GM19455 (cell line): ENCODE results near the gene DTYMK.

Source experiments
- ATAC-seq: cut with Tn5 transposase; IDR thresholded peaks from one replicate; pipeline ENCODE4 v1.9.1; 2021; ENCODE audit not compliant: unreplicated experiment

The DTYMK gene

DNA sequence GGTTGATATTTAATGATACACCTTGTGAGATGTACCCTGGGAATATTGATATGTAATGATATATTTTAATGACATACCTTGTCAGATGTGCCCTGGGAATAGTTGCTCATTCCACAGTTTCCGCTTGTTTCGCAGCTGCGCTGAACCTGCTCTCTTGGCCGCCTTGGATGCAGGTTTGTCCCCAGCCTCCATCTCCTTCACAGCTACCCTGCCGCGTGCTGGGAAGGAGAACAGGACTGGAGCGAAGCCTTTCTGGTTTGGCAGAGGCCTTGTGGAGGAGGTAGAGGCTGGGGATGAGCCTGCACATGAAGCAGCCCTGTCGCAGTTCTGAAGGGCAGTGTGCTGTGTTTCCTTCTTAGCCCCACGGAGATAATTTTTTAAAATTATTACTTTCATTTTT is 34.5 kb downstream of the DTYMK start:
- ATAC-seq = no peak

DNA sequence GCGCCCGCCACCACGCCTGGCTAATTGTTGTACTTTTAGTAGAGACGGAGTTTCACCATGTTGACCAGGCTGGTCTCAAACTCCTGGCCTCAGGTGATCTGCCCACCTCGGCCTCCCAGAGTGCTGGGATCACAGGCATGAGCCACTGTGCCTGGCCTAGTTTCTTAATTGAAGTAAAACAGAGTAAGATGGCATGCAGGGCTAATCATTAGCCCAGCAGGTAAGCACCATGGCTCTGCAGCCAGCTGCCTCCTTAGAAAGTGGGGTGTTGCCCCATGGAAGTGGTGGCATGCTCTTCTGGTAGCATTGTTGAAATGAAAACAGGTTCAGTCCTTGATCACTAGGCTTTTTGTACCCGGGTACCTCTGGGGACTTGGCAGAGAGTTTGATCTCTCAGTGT is 36.7 kb downstream of the DTYMK start:
- no peak for ATAC-seq

DNA sequence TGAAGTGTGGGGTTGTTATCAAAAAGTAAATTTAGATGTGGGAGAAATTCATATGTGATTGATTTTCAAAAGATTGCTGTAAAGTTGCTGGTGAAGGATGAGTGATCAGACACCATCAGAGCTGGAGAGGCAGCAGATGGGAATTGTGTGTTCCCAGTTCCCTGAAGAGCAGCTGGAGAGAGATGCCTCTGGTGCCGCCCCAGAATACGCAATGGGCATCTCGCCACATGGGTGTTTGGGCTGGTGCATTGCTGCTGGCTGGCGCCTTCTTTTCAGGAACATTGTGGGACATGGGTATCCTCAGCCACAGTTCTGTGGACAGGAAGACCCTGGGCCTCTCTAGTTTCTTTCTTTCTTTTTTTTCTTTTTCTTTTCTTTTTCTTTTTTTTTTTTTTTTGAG is 37.2 kb downstream of the DTYMK start:
- ATAC-seq = no peak

DNA sequence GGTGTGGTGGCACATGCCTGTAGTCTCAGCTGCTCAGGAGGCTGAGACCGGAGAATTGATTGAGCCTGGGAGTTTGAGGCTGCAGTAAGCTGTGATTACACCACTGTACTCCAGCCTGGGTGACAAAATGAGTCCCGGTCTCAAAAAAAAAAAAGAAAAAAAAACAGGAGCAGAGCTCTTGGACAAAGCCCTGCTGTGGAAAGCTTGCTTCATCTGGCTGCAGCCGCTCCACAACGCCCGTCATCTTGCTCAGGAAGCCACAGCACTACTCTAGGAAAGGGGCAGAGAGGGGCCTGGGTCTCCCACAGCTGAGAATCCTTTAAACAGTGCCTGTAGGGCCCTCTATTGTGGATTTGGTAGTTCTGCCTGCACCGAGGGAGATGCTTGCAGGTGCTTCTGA is 38.2 kb downstream of the DTYMK start:
- no peak for ATAC-seq

DNA sequence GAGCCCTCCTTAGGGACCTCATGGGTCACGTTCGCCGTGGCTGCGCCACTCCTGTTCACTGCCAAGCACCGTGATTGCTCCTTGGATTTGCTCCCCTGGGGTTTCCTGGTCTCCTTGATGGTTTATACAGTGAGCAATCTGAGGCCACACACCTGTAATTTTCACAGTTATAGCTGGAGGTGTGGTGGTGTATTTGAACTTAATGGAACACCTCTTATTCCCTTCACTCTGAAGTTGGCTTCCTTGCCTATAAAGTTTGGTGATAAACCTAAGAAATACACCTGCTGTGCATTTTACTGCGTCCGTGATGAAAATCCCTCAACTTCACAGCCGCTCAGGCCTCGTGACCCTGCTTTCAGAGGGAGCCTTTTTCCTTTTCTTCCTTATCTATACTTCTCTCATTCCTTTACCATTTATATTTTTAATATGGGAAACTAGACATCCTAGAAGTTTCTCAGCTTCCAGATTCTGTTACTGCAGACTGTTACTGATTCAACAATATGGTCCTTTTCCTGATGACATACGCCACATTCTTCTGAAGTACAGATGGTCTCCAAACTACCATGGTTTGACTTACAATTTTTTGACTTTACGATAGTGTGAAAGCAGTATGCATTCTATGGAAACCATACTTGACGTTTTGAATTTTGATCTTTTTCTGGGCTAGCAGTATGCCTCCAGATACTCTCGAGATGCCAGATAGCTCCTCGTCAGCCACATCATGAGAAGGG is 40.5 kb downstream of the DTYMK start:
- no peak for ATAC-seq

DNA sequence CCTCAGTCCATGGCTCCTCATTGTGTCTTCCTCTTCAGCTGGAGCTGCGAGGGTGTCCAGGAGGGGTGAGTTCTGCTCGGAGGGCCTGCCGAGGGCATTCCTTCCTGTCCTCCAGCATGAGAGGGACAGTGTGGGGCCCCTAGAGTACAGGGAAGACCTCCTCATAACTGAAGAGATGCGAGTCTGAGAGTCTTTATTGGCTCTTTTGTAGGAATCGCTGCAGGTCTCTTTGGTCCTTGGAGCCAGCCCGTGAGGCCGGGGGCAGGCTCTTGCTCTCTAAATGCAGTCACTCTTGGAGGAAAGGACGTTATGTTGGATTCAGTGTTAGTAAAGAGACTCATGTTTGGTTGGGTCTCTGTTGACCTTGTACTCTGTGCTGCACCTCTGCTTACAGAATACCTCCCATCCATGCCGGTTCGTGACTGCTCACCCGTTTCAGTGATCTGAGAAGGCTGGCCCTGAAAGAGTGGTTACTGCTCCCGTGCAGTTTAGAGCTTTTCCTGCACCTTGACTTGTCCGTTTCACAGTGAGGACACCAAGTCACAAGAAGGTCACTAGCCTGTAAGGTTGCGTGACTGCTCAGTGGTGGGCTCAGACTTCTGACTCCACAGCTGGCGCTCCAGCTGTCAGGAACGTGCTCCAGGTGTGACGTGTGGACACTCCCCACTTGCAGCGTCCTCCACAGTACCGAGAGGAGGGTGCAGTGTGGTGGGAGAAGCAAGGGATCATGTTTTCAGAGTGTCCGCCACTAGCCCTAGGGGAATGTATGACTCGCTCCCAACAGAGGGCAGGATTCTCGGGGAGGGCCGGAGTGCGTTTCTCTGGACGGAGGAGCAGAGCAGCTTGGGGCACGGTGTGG is 41.3 kb downstream of the DTYMK start:
- ATAC-seq = no peak

DNA sequence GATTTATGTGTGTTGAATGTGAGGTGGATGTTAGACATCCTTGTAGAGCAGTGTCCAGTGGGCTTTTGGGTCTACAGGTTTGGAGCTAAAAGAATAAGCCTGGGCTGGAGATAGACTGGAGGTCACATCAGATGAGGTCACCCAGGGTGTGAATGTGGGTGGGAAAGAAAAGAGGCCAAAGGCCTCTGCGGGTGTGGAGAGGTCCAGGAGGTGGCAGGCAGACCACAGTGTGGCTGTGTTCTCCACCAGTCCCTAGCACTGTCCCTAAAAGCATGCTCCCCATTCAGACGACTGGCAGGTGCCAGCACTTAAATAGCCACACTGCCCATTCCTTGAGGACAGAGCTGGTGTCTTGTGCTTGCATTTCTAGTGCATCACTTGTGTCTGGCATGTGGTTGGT is 45.0 kb downstream of the DTYMK start:
- ATAC-seq = no peak

DNA sequence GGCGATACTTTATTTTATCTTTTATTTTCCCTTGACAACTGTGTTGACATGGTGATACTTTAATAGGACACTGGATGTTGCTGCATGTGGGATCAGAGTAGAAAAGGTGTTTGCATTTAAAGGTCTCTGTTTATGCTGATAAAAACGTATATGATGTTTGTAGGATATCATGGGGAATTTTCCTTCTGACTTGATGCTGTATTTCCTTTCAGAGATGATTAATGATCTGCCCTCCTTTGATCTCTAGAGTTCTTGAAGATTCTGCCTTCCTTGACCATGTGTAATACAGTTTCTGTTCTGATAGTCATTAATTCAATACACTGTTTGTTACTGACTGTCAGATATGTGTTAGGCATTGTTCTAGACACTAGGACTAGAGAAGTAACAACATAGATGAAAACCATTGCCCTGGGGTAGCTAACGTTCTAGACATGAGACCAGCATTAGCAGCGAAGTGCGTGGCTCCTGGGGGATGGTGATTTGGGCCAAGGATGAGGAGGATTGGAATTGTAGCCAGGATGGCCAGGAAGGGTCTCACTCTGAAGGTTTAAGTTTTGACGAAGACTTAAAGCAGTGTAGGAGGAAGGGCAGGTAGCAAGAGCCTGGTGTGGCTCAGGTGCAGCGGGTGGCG is 46.3 kb downstream of the DTYMK start:
- no peak for ATAC-seq

DNA sequence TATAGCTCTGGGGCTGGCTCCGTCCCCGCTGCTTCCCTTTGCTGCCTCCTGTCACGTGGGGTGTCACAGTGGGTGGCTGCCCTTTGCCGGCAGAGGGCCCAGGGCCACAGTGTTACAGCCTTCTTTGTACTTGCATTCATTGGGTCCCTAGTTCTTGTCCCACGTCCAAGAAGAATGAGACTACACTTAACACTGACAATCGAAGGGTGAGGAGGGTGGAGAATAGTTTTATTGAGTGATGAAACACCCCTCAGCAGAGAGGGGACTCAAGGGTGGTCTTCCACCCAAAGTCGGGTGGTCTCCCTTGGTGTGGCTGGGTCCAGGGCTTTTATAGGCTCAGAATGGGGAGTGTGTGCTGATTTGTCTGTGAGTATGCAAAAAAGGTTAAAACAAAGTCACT is 47.2 kb downstream of the DTYMK start:
- ATAC-seq = no peak

DNA sequence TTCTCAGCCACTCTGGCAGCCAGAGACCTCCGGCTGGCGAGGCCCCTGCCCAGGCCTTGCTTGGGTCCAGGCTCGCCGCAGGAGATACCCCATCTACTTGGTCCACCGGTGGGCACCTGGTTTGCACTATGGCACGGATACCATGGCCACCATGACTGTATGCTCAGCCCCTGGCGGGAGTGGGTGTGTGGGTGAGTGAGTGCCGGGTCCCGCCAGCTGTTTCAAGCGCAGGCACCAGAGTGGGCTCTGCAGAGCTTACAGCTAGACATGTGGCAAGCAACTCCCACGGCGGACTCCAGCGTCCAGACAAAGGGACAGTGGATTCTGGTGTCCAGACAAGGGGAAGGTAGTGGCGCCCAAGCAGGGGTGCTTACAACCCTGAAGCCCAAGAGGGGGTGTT is 47.7 kb downstream of the DTYMK start:
- ATAC-seq = no peak

DNA sequence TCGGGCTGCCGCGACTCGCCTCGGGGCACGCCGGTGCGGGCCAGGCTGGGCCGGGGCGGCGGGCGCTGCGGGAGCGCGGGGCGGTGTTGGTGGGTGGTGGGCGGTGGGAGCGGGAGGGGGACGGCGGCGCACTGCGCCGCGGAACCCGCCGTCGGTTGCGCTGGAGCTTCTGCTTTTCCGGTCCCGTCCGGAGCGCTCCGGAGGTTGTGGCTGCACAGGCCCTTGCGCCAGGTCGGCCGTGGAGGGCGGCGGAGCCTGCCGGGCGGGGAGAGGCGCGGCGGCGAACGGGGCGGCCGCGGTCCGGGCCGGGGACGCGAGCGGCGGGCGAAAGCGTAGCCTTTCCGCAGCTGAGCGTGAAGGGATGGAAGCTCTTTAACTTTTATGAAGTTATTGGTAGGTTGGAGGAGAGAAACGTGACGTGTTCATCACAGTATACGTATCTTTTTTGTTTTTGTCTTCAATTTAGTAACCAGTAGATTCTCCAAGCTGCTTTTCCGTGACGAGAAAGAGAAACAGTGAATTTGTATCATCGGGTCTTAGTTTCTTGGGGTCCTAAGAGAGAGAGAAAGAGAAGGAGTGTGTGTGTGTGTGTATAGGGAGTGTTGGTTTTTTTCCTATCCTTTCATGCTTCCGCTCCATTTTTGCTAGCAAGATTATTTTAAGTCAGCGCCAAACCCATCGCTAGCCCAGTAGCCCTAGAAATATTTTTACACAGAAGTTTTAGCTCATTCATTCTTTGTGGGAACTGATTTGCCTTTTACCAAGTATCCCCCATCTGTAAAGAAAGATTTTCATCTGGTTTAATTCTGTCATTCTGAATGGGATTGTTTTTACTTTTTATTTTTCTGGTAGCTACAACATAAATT is 48.6 kb downstream of the DTYMK start:
- peak; percentile 24 for ATAC-seq

DNA sequence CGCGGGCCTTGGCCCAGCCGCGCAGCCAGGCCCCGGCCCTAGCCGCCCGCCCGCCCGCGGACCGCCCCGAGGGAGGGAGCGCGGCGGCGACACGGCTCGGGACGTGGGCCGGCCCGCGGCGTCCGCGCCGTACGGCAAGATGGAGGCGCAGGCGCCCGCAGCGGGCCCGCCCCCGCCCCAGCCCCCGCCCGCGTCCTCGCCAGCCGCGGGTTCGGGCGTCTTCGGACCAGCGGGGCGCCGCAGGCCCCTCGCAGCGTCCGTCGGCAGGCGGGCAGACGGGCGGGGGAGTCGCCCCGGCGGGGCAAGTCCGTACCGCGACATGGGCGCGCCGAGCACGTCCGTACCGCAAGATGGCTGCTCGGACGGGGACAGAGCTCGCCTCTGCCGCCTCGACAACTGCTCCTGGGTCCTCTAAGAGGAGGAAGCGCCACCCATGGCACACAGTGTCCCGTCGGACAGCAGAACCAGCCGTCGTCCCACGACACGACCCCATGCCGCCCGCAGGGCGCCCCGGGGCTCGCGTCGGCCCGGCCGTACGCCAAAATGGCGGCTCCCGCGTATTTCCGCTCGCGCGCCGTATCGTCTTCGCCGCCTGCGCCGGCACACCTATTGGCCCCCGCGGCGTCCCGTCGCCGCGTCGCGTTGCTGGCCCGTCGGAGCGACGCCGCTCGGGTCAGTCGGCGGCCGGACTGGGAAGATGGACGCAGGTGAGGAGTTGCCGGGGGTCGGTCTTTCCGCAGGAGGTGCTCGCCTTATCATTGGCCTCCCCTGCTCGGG is 49.4 kb downstream of the DTYMK start, which contains the start of the genes ATG4B and THAP4:
Gene ATG4B (plus strand): TSS at position 676 of the 777 bp plus-strand sequence. CDS start 22 bp downstream, at position 698.
Gene THAP4 (minus strand): TSS at position 141 of the 777 bp plus-strand sequence. CDS start 141 bp downstream, outside the sequence.
- peak; percentile 61 for ATAC-seq

DNA sequence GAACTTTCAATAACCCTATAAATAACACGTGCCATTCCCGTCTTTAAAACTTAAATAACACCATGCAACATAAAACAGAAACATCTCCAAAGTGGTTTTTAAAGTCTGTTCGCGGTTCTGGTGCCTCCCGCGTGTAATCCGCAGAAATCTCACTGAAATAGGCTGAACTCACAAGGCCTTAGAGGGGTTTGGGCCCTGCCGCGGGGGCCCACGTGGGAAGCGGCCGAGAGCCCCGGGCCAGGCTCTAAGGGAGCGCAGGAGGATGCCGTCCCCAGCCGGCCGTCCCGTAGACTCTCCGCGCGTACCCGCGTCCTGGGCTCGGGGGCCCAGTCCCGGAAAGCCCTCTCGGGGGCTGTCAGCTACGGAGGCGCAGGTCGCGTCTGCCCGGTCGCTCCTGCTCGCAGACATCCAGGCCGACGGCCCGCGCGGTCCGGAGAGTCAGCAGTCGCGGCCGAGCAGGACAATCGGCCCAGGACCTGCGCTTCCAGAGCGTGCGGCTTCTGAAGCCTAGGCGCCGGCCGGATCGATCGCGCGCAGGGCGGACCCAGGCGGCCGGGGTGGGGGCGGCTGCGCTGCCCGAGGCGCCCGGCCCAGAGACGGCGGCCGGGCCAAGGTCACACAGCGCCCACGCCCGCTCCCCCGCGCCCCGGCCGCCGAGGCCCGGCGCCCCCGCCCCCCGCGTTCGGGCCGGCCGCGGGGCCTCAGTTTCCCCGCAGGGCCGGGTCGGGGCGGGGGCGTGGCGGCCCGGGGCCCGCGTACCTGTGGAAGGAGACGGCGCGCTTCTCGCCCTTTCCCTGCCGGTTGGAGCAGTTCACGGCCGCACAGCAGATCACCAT is 50.2 kb downstream of the DTYMK start:
- peak; percentile 31 for ATAC-seq

DNA sequence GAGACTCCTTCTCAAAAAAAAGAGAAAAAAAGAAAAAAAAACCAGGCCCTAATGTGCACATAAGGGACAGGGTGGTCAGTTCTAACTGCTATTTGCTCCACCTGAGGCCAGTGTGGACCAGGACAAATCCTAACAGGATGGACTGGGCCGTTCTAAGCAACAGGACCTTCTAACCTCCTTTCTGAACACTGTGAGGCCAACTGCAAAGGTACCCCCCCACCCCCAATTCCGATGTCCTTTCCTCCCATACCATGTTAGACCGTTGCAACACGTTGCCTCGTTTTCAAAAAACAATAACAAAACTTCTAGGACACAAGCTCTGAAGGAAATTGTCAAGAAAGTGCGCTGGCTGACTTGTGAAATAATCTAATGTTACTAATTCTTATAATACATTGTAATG is 50.9 kb downstream of the DTYMK start:
- ATAC-seq = no peak

DNA sequence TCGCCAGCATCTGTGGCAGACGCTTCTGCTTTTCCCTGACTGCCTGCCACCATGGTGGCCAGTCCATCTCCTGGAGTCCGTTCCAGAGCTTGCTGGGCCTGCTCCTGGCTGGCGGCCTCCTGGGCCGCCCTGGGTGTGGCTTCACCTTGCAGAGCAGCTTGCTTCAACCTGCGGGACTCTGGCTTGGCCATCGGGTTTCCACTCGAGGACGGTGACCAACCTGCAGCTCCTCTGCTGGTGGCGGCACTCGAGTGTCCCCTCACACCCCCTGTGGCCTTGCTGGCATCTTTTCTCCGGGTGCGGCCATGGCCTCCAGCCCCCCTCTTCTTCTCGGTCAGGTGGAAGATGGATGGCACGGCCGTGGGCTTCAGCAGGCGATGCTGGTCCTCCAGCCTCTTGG is 53.1 kb downstream of the DTYMK start:
- ATAC-seq = no peak

DNA sequence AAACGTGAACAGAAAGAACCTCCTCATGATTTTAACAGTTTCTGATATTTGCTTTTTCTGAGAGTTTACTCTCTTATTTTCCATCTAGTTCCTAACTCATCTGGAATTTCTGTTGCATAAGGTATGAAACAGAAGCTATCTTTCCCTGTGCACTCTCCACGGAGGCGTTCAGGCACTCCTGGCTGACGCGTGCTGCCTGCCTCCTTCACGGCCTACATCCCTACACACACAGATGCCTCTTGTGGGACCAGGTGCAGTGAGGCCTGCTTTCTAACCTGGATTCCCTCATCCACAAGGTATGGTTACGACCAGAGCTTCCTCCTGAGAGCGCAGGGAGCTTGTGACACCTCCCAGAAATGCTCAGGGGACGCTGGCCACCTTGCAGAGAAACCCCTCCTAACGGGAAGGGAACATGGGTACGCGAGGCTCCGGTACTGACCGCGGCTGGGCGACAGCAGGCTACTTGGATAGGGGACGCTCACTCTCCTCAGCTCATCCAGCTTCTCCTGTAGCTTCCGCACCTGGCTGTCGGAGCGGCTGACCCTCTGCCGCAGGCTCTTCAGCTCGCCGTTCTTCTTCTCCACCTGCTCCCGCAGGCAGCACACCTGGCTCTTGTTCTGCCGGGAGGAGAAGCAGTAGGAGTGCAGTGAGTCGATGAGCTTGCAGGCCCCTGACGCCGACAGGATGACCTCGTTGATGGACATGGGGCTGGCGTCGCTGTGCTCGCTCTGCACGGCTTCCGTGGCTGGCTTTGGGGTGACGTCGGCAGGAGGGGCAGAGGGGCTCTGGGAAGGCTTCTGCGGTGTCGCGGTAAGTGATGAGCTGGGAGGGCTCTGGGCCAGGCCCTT is 53.9 kb downstream of the DTYMK start:
- ATAC-seq = no peak

DNA sequence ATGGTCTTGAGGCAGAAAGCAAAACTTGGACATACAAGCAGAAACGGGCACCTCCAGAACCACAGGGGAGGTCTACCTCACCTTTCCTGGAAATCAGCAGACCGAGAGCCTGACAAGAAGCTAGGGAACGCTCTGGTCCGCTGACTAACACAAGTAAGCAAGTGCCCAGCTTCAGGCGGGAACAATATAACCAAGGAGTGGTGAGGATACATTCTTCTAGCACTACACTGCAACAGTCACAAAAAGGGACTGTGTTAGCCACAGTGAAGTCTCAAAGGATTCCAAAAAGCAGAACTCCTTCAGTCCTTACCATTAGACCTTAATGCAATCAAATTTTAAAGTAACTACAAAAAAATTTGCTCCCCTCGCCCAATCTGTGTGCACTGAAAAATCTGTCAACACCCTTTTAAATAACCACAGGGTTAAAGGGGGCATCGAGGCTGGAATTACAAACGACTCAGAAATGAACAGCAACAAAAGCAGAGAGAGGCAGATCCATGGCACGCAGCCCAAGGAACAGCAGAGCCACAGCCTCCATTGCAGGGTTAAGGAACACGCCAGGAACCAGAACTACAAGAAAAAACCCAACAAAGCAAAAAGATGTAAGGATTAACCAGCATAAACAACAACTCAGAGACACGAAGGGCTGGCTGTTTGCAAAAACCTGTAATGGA is 56.7 kb downstream of the DTYMK start:
- no peak for ATAC-seq

DNA sequence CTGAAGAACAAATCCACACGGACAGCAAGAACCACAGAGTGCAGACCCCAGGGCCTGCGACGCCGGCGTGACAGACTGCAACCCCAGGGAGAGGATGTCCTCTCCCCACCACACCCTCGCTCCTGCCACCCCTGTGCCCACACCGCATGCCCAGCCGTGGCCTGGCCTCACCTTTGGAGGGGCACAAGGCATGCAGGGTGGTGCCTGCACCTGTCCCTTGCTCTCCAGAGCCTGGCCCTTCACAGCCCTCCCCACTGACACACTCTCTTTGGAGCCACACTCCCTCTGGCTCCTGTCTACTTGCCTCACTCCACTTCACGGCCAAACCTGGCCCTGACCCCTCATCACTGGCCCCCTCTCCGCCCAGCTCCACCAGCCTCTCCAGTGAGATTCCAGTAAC is 58.9 kb downstream of the DTYMK start:
- ATAC-seq = no peak
